Hematopoietic multipotent progenitor cell treated with erythropoietin and hydrocortisone succinate and interleukin-3 and kit ligand, for 17 days (in vitro differentiated cells): ENCODE data around the gene TAMALIN.

Source experiments
- DNase-seq: peaks from one replicate; pipeline ENCODE4 v3.0.0-alpha.2; 2015; ENCODE audit warnings: low spot score

TAMALIN gene

GRCh38 chr12:52037248-52037861, 30.6 kb downstream of the TAMALIN start:
- no peak for DNase-seq

DNA sequence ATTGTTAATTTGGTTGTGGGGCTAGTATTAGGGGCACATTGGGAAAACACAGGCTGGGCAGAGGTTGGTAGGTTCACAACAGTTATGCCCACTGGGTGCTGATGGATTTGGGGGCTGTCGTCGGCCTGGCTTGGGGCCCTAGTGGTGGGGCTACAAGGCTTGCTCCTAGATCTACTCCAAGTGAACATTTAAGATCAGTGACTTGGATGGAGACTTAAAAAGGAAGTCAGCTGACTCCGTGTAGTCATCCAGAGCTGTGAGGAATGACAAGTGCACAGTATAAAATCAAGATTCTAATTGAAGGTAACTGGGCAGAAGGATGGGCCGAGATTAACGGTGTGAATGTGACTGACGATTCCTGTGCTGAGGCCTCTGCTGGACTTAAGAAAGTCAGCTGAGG, 31.7 kb downstream of the TAMALIN start:
- no peak for DNase-seq

DNA sequence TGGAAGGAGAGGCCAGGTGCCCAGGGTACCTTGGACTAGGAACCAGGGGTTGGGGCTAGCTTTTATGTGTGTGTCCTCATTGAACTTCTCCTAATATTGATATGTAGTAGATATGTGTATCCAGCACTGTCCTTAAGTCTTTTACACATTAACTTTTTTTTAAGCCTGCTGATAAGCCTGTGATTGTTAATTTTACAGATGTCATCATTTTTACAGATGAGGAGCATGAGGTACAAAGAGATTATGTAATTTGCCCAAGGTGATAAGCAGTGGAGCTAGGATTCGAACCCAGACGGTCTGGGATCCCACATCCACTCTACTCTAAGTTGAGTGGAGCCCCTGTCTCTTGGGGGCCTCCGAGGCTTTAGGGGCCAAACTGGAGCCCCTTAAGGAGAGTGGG, 34.3 kb downstream of the TAMALIN start:
- no peak for DNase-seq

DNA sequence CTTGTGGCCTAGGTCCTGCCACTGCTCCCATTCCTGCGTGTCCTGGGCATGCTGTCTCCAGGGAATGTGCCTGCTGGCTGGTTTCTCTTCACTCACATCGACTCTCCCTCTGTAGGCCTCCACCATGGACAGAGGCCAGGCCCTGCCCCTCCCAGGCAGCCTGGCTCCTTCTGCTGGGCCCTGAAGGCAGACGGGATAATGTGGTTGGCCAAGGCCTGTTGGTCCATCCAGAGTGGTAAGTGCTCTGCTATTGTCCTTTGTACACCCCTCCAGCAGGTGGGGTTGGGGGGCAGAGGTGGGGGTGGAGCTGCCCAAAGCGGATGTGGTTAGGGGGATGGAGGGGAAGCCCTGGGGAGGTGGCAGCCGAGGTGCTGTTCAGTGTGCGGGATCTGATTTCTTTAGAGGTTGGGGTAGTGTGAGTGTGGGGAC, 35.0 kb downstream of the TAMALIN start:
- no peak for DNase-seq

DNA sequence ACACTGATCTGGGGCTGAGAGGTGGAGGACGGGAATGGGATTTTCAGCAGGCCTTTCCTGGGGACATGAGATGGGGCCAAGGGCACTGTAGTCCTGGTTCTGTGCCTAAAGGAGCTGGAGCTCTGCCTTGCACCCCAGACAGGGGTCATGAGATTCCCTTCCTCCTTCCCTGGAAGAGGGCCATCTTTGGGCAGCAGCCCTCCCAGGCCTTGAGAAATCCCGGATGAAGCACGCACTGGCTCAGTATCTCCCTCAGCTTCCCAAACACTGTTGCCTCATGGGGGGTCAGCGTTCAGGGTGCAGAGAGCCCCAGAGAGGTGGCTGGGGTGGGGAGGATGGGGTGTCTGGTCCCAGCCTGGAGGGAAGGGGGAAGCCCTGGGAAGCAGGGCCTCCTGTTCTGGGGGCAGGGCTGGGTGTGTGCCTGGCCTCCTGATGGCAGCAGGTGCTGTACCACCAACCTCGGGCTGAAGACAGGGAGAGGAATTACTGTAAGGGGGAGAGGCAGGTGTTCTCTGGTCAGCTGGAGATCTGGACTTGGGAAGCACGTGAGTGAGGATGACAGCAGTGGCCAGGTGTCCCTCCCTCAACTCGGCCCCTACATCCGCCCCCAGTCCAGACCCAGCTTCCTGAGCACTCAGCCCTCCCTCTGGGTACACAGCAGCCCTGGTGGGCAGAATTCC, 36.1 kb downstream of the TAMALIN start:
- no peak for DNase-seq

GRCh38 chr12:52043386-52044212, 36.9 kb downstream of the TAMALIN start:
- DNase-seq = no peak

DNA sequence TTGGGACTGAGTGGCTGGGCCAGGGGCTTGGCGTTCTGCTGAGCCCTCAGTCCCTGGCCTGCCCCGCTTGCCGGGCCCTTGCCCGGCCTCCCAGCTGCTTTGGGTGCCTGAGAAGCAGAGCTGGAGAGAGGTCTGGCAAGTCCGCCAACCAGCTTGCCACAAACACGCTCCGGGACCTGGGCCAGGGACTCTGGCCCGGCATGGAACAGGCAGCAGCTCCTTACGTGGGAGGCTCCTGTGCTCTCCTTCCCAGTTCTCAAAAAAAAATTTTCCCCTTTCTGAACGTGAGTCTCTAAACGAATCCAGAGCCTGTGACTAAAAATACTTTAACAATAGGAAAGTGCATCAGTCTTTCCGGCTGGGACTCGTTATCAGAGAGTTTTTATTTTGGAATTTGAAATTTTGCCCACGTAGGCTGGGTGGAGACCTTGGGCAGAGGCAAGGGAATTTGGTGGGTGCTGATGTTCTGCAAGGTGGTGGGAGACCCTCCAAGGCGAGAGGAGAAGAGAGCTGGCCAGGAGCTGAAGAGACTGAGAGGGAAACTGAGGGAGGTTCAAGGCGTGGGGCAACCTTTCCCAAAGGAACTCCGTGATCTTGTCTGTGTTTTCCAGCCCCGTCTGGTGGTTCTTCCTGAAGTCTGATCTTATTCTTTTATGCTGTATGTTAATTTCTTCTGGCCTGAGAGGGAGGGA, 37.7 kb downstream of the TAMALIN start:
- no peak for DNase-seq

- DNase-seq = no peak
Measured at GRCh38 chr12:52045794-52046199, 39.1 kb downstream of the TAMALIN start.

DNA sequence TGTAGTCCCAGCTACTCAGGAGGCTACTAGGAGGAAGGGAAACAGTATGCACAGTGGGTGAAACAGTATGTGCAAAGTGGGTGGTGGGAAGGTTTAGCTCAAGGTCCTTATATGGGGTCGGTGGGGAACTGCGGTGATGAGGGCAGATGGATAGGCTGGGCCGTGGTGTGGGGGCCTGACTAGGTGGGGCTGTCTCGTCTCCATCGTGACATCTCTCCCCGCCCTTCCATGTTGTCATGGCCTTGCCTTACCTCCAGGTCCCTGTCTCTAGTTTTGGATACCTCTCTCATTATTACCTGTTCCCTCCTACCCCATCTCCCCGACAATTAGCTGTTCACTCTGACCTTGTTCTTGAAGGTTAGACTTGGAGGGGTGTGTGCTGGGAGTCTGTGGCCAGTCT, 40.1 kb downstream of the TAMALIN start:
- DNase-seq = no peak

- no peak for DNase-seq
Measured at GRCh38 chr12:52049286-52049685, 42.5 kb downstream of the TAMALIN start.

GRCh38 chr12:52049688-52050087, 42.9 kb downstream of the TAMALIN start:
- DNase-seq = no peak

DNA sequence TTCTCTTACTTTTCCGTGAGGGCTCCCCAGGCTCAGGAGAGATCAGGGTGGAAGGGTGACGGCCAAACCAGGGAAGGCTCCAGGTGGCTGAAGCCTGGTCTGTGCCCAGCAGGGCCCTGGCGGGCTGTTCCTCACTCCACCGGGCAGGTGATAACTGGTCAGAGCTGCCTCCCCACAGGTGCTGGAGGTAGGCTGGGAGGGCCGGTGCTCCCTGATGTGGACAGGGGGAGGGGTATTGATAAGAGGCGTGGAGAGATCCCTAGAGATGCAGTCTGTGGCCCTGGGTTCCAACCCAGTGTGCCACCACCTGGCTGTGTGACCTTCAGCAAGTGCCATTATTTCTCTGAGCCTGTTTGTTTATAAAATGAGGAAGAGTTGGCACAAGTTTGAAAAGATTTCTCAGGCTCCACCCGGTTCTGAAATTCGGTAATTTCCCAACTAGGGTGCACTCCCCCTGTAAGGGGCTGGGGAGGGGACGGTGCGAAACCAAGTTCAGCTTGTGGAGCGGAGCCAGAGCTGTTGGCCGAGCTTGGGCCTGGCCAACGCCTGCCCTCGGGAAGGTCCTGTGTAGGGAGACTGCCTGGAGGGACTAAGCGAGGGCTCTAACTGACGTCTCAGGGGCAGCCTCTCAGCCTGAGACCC, 43.5 kb downstream of the TAMALIN start:
- no peak for DNase-seq

- DNase-seq = no peak
Measured at GRCh38 chr12:52050758-52051541, 44.2 kb downstream of the TAMALIN start, which contains the start of gene NR4A1. Gene NR4A1 (plus strand): TSS chr12:52051442. CDS start chr12:52054329, 2,887 bp downstream.

GRCh38 chr12:52052468-52053186, 45.9 kb downstream of the TAMALIN start:
- no peak for DNase-seq

DNA sequence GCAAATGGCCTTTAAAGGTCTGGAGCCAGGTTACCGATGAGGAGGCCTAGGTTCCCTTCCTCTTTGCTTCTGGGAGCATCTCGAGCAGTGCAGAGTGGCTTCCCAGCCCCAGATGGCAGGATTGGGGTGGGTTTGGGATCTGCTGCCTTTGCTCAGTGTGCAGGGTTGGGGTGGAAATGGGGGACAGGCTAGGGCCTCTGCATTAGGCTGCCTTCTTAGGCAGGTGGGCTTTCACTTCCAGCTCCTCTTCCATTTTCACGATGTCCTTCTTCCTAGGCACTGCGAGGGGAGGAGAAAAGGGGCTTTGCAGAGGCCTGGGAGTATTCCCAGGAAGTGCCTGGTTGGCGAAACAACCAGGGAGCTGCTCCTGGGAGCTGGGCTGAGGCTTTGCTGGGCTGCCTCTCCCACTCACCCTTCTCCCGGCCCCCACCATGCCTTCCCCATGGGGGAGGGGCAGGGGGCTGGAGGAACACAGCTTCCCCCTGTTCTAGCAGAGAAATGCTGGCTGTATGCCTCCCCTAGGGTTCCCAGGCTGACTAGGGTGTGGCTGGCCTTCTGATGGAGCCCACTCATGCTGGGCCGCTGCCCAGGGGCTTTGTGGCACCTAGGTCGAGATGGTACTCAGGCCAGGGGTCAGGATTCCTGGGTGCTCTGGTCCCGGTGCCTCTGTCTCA, 46.9 kb downstream of the TAMALIN start:
- DNase-seq = no peak

GRCh38 chr12:52054231-52054832, 47.6 kb downstream of the TAMALIN start:
- no peak for DNase-seq

GRCh38 chr12:52054833-52055730, 48.3 kb downstream of the TAMALIN start:
- DNase-seq = no peak
